Measurements from ENCODE around the gene FRMPD1.

The FRMPD1 gene

GRCh38 chr9:37611961-37612360, 38.8 kb upstream of the FRMPD1 start:
- in situ Hi-C loops (cut with HindIII; ENCODE audit: low sequenced_read_pairs): no loop called here
- H3K4me3 ChIP-seq (ENCODE audit: low read depth, low read length): no peak overlapping the region
- DNase-seq (ENCODE audit: low read depth): no peak
- TF ChIP-seq CTCF (IDR thresholded peaks at IDR 0.05; ENCODE audit: low read depth, low read length, missing control alignments): no peak

DNA sequence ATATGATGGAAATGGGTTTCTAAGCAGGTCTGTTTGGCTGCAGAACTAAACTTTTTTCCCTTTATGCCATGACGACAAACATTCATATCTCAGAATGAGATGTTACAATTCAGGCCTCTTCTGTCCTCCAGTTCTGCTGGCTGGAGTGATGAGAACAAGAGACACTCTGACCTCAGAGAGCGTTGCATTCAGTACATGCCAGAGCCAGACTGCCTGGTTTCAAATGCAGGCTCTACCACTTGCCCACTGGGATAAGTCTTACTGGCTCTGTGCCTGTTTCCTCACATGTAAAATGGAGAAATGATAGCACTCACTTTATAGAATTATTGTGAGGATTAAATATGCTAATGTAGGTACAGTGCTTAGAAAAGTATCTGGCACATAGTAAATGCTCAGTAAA, 33.6 kb upstream of the FRMPD1 start:
- no peak for DNase-seq (ENCODE audit: low read depth)
- in situ Hi-C loops (cut with HindIII; ENCODE audit: low sequenced_read_pairs): no loop called here
- no peak overlapping the region for H3K4me3 ChIP-seq (ENCODE audit: low read depth, low read length)
- no peak for TF ChIP-seq CTCF (IDR thresholded peaks at IDR 0.05; ENCODE audit: low read depth, low read length, missing control alignments)

- no peak for TF ChIP-seq CTCF (IDR thresholded peaks at IDR 0.05; ENCODE audit: low read depth, low read length, missing control alignments)
Observed at GRCh38 chr9:37617832-37618231, 32.9 kb upstream of the FRMPD1 start.

GRCh38 chr9:37618817-37619216, 31.9 kb upstream of the FRMPD1 start:
- no peak for TF ChIP-seq CTCF (IDR thresholded peaks at IDR 0.05; ENCODE audit: low read depth, low read length, missing control alignments)
- DNase-seq (ENCODE audit: low read depth): no peak
- in situ Hi-C loops (cut with HindIII; ENCODE audit: low sequenced_read_pairs): no loop called here
- H3K4me3 ChIP-seq (ENCODE audit: low read depth, low read length): no peak overlapping the region

More at GRCh38 chr9:37617832-37618231, 32.9 kb upstream of the FRMPD1 start:
- in situ Hi-C loops (cut with HindIII; ENCODE audit: low sequenced_read_pairs): no loop called here
- no peak for DNase-seq (ENCODE audit: low read depth)
- no peak overlapping the region for H3K4me3 ChIP-seq (ENCODE audit: low read depth, low read length)

DNA sequence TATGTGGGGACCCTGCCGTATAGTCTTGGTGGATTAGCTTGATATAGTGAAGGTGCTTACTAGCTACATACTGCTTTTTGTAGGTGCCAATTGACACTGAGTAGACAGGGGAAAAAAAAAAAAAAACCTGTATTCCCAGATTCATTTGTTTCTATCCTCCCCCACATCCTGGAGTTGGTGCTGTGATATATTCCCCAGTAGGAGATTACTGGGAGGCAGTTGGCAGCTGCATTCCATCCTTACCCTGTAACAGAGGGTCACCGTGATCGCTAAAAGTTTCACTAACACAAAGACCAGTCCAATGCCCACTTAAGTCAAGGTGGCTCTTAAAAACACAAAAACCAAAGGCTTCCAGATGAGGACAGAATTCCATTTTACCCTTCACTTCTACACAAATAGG, 30.9 kb upstream of the FRMPD1 start:
- H3K4me3 ChIP-seq (ENCODE audit: low read depth, low read length): no peak overlapping the region
- DNase-seq (ENCODE audit: low read depth): no peak
- no peak for TF ChIP-seq CTCF (IDR thresholded peaks at IDR 0.05; ENCODE audit: low read depth, low read length, missing control alignments)
- in situ Hi-C loops (cut with HindIII; ENCODE audit: low sequenced_read_pairs): loop anchor here (5.0 kb wide), 2 partner anchors 37 to 87 kb away; no protein-coding TSS in a partner anchor

- no peak overlapping the region for H3K4me3 ChIP-seq (ENCODE audit: low read depth, low read length)
- in situ Hi-C loops (cut with HindIII; ENCODE audit: low sequenced_read_pairs): loop anchor here (5.0 kb wide), 2 partner anchors 37 to 87 kb away; no protein-coding TSS in a partner anchor
- TF ChIP-seq CTCF (IDR thresholded peaks at IDR 0.05; ENCODE audit: low read depth, low read length, missing control alignments): no peak
- DNase-seq (ENCODE audit: low read depth): no peak
Observed at GRCh38 chr9:37620396-37620795, 30.4 kb upstream of the FRMPD1 start.

Data from astrocyte of the cerebellum (primary cell).